ENCODE measurements around the gene SLC6A17.

SLC6A17 gene

DNA sequence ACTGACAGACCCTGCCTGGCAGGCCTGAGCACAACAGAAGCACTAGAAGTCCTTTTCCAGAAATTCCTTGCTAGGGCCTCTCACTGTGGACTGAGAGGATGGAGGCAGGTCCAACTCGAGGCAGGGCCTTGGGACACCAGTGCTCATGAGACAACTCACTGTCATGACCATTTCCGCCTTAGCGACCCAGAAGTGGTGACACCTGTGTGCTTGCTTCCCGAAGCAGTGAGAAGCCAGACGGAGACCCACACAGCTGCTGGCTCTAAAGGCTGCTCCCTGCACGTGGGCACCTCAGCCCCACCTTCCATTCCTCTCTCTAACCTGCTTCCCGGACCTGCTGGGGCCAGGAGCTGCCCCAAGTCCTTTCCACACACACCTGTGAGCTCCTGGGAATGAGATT lies 92.9 kb downstream of the SLC6A17 start:
- DNase-seq = no peak

DNA sequence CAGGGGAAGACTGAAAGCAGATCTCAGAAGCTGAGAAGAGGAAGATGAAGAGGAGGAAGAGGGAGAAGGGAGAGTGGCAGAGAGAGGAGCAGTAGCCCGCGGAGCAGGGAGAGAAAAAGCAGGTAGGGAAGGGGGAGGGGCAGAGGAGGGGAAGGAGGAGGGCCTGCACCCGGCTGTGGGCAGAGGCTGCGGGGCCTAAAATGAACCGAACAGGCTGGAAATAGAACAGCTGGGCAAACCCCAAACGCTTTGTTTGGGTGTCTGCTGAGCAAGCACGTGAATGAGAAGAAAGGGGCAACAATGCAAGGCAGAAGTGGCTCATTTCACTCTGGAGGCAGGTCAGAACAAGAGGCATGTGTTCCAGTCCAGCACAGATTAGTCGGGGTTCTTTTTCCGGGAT lies 93.3 kb downstream of the SLC6A17 start:
- peak; percentile 74 for DNase-seq

DNA sequence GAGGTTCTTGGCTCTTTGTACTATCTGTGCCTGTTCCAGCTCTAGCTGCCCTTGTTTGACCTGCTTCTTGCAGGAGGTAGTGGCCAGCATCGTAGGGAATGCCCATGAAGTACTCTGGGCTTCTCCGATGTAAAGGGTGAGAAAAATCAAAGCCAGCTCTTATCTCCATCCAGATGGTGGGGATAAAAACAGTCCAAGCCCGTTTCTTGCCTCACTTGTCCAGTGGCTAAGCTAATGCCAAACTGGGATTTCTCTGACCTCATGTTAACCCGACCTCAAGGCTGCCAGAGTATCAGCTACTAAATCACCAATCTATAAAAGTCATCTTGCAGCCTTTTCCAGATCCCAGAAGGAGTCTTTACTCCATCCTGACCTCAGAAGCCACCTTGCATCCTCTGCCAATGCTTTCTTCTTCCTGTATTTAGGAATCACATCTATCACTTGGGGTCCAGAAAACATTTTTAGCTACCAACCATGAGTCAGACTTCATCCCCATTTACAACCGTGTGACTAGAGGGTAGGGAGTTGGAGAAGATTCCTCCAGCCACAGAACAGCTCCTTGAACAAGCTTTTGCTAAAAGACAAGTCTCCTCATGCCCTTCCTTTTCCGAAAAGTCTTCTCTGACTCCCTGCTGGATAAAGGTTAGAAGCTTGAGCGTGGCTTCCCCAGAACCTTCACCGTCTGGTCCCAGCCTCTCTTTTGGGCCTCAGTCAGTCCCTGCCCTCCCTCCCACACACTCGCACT lies 95.8 kb downstream of the SLC6A17 start:
- no peak for DNase-seq

DNA sequence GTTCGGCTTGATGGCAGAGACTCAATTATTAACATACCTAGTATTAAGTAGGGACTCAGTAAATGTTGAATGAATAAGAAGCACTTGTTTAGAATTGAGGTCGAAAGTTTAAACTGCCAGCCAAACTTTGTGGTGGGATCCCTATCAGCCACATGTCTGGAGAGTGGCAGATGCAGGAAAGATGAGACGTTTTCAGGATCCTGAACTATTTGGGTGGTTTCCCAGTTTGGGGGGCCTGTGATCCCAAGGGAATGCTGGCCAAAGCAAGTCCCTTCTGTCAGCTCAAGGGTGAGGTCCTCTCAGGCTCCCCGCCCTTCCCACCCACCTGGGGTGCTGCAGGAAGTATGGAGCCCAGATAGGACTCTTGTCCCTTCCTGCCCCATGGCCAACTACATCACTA lies 98.5 kb downstream of the SLC6A17 start:
- no peak for DNase-seq

DNA sequence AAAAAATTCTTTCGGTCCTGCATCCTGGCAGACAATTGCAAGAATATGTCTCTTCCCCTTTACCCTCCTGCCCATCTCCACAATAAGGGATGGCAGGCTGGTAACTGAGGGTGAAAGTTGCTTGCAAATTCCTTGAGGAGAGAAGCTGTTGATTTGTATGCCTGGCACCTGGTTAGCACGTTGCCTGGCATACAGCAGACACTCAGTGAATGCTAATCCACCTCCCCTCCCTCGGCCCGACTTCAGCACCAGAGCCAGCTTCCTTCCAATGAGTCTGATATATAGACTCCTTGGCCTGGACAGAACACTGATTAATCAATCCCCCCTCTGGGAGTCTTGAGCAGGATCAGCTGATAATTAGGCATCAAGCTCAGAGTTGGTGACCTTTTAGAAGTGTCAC lies 99.0 kb downstream of the SLC6A17 start:
- no peak for DNase-seq

DNA sequence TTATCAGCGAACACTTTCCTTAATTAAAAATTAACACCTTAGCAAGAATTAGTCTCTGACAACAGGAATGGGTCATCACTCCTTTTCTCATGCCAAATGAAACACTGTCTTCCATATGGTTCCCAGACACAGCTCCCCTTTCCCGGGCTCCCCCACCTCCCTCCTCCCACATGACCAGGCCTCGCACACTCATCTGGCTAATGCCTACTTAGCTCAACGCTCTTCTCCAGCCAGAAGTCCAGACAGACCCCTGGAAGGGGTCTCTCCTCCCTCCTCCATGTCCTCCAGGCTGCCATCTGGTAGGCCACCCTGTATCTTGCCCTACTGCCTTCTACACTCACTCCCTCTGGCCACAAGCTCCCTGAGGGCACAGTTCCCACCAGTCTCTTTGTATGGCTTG lies 99.7 kb downstream of the SLC6A17 start:
- DNase-seq = no peak

DNA sequence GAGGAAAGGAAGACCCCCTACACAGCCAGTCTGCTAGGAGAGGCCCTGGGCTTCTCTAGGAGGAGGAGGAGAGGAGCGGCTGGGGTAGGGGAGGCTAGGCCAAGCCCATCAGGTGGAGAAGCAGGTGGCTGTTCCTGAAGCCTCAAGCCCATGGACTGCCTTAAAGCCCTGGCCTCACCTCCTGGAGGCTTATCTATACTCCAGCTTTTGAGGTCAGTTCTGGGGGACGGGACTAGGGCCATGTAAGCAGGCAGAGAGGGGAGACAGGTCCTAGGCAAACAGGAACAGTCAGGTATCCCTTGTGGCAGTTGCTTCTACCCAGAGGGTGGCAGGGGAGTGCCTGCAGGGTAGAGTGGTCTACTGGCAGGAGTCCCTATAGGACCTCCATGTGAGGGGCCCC lies 100.5 kb downstream of the SLC6A17 start:
- DNase-seq = no peak

Data from MV-4-11 (cell line).